SK-N-SH (cell line): Measurements from ENCODE around the gene TSPAN15. TPM values are rescaled to one million over a fixed set of nuclear protein-coding genes. Genes with fewer than 3 reads are reported as not detected.
A peak's percentile ranks its signal among the peaks of the same experiment; 100 is the strongest.

Source experiments
- CTCF ChIA-PET: fragments of 300-600, 350-600 bp; formaldehyde crosslinking; extraction: SDS; loops from one replicate; lab custom pipeline; 2021; lab: Yijun Ruan, JAX
- POLR2A ChIA-PET: fragments of 350-600 bp; sonication (Branson Sonifier 250); formaldehyde crosslinking; extraction: SDS; loops from one replicate; lab custom pipeline; 2020; ENCODE audit warnings: antibody characterized with exemption, inconsistent platforms; lab: Yijun Ruan, JAX
- DNase-seq: peaks from one replicate; pipeline ENCODE4 v3.0.0; 2012
- H2AFZ ChIP-seq: fragments of 200-600 bp; sonication (generic); 2 replicates; pipeline ENCODE4 v1.8.1; 2016; ENCODE audit warnings: antibody characterized with exemption, mild to moderate bottlenecking, low read depth
- H3F3A ChIP-seq: fragments of 200-600 bp; sonication (generic); replicated peaks from 2 replicates; pipeline ENCODE3; 2016; ENCODE audit warnings: antibody characterized with exemption, mild to moderate bottlenecking; ENCODE audit not compliant: insufficient read depth
- H3K27ac ChIP-seq, 2 experiments: fragments of 200-500 bp in 1 of 2; fragments of 200-600 bp in 1 of 2; sonication (Bioruptor generic) in 1 of 2; sonication (generic), shearing (Covaris generic) in 1 of 2; 2 replicates each; pipeline versions ENCODE4 v1.5.1 to v1.6.1; 2014 to 2016; ENCODE audit warnings: low read depth in 2 of 2, inconsistent platforms in 1 of 2, low read length in 1 of 2, mild to moderate bottlenecking in 1 of 2, mixed read lengths in 1 of 2
- H3K27me3 ChIP-seq: fragments of 200-600 bp; sonication (generic), shearing (Covaris generic); 2 replicates; pipeline ENCODE4 v1.6.1; 2016; ENCODE audit warnings: mixed run types; ENCODE audit not compliant: insufficient read depth
- H3K36me3 ChIP-seq, 2 experiments: fragments of 200-500 bp in 1 of 2; fragments of 200-600 bp in 1 of 2; sonication (Bioruptor generic) in 1 of 2; sonication (generic) in 1 of 2; replicated peaks in 1 of 2; 2 replicates each; pipeline versions ENCODE3 to v1.5.1; 2014 to 2016; ENCODE audit warnings: low read length in 1 of 2, mild to moderate bottlenecking in 1 of 2; ENCODE audit not compliant: insufficient read depth in 2 of 2, control insufficient read depth in 1 of 2
- H3K4me1 ChIP-seq, 2 experiments: fragments of 200-500 bp in 1 of 2; fragments of 200-600 bp in 1 of 2; sonication (Bioruptor generic) in 1 of 2; sonication (generic), shearing (Covaris generic) in 1 of 2; 2 replicates each; pipeline versions ENCODE4 v1.5.1 to v1.6.1; 2014 to 2016; ENCODE audit warnings: low read depth in 1 of 2, low read length in 1 of 2, mixed run types in 1 of 2; ENCODE audit not compliant: insufficient read depth in 2 of 2, control insufficient read depth in 1 of 2
- H3K4me2 ChIP-seq: fragments of 200-600 bp; sonication (generic), shearing (Covaris generic); 2 replicates; pipeline ENCODE4 v1.6.1; 2017; ENCODE audit warnings: mixed run types
- H3K4me3 ChIP-seq, 2 experiments: fragments of 200-500 bp in 1 of 2; fragments of 200-600 bp in 1 of 2; sonication (Bioruptor generic) in 1 of 2; sonication (generic), shearing (Covaris generic) in 1 of 2; 2 replicates each; pipeline versions ENCODE4 v1.5.1 to v1.8.1; 2014 to 2016; ENCODE audit warnings: low read depth in 2 of 2, inconsistent platforms in 1 of 2, low read length in 1 of 2, mild to moderate bottlenecking in 1 of 2, mixed read lengths in 1 of 2, moderate library complexity in 1 of 2
- H3K79me2 ChIP-seq: fragments of 200-600 bp; sonication (generic); 2 replicates; pipeline ENCODE4 v1.8.1; 2017; ENCODE audit warnings: mild to moderate bottlenecking; ENCODE audit not compliant: insufficient read depth
- H3K9ac ChIP-seq: fragments of 200-600 bp; sonication (generic); 2 replicates; pipeline ENCODE4 v1.6.1; 2017; ENCODE audit warnings: mixed run types
- H3K9me2 ChIP-seq: fragments of 200-600 bp; sonication (generic); 2 replicates; pipeline ENCODE4 v1.6.1; 2017; ENCODE audit warnings: mixed run types
- H3K9me3 ChIP-seq: fragments of 200-600 bp; sonication (generic); 2 replicates; pipeline ENCODE4 v1.6.1; 2017; ENCODE audit warnings: mixed run types, mild to moderate bottlenecking, moderate library complexity
- H4K20me1 ChIP-seq: fragments of 200-600 bp; sonication (generic); 2 replicates; pipeline ENCODE4 v1.6.1; 2017; ENCODE audit warnings: mild to moderate bottlenecking, mixed run types; ENCODE audit not compliant: insufficient read depth
- ELF1 ChIP-seq: IDR thresholded peaks from 2 replicates; pipeline ENCODE4 v1.4.0; 2012
- EZH2phosphoT487 ChIP-seq: fragments of 200-600 bp; sonication (generic); IDR thresholded peaks from 2 replicates; pipeline ENCODE4 v1.6.1; 2017; ENCODE audit warnings: low read depth, mixed run types, mild to moderate bottlenecking, antibody characterized with exemption, moderate library complexity, borderline replicate concordance
- FOXJ3 ChIP-seq: sonication (generic); formaldehyde crosslinking; IDR thresholded peaks from 2 replicates; pipeline ENCODE4 v1.5.1; 2020; ENCODE audit warnings: mild to moderate bottlenecking, missing genetic modification reagents
- GATA2 ChIP-seq: sonication (generic); formaldehyde crosslinking; IDR thresholded peaks from 2 replicates; pipeline ENCODE4 v1.5.0; 2020; ENCODE audit warnings: mild to moderate bottlenecking, missing genetic modification reagents
- JUND ChIP-seq: IDR thresholded peaks from 2 replicates; pipeline ENCODE4 v1.4.0; 2012
- MEF2A ChIP-seq: IDR thresholded peaks from 2 replicates; pipeline ENCODE4 v1.4.0; 2012; ENCODE audit warnings: low read depth, borderline replicate concordance
- NFIC ChIP-seq: IDR thresholded peaks from 2 replicates; pipeline ENCODE4 v1.4.0; 2012; ENCODE audit warnings: borderline replicate concordance
- POLR2AphosphoS5 ChIP-seq: IDR thresholded peaks from 2 replicates; pipeline ENCODE4 v1.6.1; 2012; ENCODE audit warnings: low read depth, low read length
- RAD21 ChIP-seq: IDR thresholded peaks from 2 replicates; pipeline ENCODE4 v1.6.1; 2012; ENCODE audit warnings: mild to moderate bottlenecking, low read length
- RXRA ChIP-seq: IDR thresholded peaks from 2 replicates; pipeline ENCODE4 v1.4.0; 2012; ENCODE audit warnings: low read depth, mild to moderate bottlenecking, borderline replicate concordance
- SMC3 ChIP-seq: IDR thresholded peaks from 2 replicates; pipeline ENCODE4 v1.6.1; 2012; ENCODE audit warnings: low read depth, low read length, improper control_type of control experiment
- TEAD4 ChIP-seq: IDR thresholded peaks from 2 replicates; pipeline ENCODE4 v1.4.0; 2012; ENCODE audit warnings: mild to moderate bottlenecking, borderline replicate concordance; ENCODE audit not compliant: insufficient read depth
- YY1 ChIP-seq: IDR thresholded peaks from 2 replicates; pipeline ENCODE4 v1.4.0; 2012; ENCODE audit warnings: low read depth, mild to moderate bottlenecking
- WGBS: methylation state at CpG from one replicate; pipeline ENCODE4 v1.1.6; 2017; ENCODE audit warnings: low lambda C conversion rate; 5-methylcytosine and 5-hydroxymethylcytosine counted together
- polyA plus RNA-seq, 3 experiments: library from polyadenylated mRNA; depleted of rRNA; stranded (reverse); fragments of >200 nt; gene quantifications; 2 replicates each; pipeline ENCODE4 v1.2.3, GENCODE V29; 2012
- TF ChIP-seq, protein P1 (sequence below): fragments of 150-350 bp; IDR thresholded peaks from 2 replicates; pipeline ENCODE4 v1.6.1; 2016; ENCODE audit warnings: mild to moderate bottlenecking, low read depth, low read length
- TF ChIP-seq, protein P2 (sequence below): fragments of 200-600 bp; sonication (generic); IDR thresholded peaks from 2 replicates; pipeline ENCODE4 v1.6.1; 2017; ENCODE audit warnings: antibody characterized with exemption, mild to moderate bottlenecking, moderate library complexity
- TF ChIP-seq, protein P3 (sequence below): IDR thresholded peaks from 2 replicates; pipeline ENCODE4; 2012

TSPAN15 gene
- polyA plus RNA-seq, 1 of the 3 experiments (the other 2 are of a cell fraction), result 8.5 TPM

DNA sequence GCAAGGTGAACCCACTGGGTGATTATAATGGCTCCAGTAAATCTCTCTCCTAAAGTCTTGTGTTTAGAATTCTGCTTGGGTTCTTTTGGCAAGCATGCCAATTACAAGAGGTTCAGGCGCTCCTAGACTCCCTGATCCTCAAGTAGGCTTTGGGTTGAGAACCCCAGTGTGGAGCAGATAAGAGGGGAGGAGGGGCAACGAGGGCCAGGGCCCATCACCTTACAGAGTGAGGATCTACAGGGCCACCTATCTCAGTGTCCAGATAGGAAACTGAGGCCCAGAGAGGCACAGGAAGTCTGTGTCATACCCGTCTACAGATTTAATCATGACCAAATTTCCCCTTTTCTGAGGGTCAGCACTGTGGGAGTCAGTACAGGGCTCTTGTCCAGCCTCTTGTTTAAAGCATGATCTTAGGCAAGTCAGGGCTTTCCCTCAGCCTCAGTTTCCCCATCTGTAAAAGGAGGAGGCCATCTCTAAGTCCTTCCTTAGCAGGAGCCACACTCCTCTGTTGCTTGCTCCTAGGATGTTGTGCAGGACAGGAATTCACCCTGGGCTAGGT is 39.0 kb upstream of the TSPAN15 start (continued):
- TF ChIP-seq, protein P1, sequence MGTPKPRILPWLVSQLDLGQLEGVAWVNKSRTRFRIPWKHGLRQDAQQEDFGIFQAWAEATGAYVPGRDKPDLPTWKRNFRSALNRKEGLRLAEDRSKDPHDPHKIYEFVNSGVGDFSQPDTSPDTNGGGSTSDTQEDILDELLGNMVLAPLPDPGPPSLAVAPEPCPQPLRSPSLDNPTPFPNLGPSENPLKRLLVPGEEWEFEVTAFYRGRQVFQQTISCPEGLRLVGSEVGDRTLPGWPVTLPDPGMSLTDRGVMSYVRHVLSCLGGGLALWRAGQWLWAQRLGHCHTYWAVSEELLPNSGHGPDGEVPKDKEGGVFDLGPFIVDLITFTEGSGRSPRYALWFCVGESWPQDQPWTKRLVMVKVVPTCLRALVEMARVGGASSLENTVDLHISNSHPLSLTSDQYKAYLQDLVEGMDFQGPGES, result no peak
- TF ChIP-seq POLR2AphosphoS5, result no peak
- no peak for TF ChIP-seq FOXJ3
- TF ChIP-seq, all 33 proteins: peak for 0

DNA sequence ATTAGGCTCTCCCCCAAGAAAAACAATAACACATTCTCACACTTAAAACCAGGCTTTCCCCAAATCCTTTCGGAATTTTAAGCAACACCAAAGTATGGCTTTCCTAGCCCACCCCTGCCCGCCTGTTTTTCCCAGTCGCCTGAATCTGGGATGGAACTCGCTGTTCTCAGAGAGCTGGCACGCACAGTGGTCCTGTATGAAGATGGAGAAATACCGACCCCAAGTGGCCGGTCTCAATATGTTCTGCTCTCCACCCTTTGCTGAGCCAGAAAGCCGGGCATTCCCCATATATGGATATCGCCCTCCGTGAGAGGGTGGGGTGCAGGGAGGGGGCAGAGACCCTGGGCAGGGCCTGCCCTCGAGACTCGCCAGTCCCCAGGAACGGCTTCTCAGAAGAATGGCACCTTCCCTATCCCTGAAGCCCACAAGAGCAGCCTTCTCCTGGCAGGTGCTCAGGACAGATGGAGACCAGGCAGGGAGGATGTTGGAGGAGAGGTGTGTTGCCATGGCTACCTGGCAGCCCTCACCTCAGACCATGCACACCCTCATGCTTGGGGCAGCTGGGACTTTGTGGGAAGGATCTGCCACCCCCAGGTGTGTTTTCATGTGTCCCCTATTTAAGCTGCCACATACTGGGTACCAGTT is 37.9 kb upstream of the TSPAN15 start:
- TF ChIP-seq FOXJ3 (no peak), YY1 (no peak), RXRA (no peak), ELF1 (no peak), MEF2A (no peak), GATA2 (no peak), RAD21 (peak; percentile 82), JUND (no peak), NFIC (no peak), EZH2phosphoT487 (no peak), TEAD4 (no peak), SMC3 (peak; percentile 49)
- TF ChIP-seq, protein P2, sequence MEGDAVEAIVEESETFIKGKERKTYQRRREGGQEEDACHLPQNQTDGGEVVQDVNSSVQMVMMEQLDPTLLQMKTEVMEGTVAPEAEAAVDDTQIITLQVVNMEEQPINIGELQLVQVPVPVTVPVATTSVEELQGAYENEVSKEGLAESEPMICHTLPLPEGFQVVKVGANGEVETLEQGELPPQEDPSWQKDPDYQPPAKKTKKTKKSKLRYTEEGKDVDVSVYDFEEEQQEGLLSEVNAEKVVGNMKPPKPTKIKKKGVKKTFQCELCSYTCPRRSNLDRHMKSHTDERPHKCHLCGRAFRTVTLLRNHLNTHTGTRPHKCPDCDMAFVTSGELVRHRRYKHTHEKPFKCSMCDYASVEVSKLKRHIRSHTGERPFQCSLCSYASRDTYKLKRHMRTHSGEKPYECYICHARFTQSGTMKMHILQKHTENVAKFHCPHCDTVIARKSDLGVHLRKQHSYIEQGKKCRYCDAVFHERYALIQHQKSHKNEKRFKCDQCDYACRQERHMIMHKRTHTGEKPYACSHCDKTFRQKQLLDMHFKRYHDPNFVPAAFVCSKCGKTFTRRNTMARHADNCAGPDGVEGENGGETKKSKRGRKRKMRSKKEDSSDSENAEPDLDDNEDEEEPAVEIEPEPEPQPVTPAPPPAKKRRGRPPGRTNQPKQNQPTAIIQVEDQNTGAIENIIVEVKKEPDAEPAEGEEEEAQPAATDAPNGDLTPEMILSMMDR, result peak; percentile 63
- TF ChIP-seq, protein P3, sequence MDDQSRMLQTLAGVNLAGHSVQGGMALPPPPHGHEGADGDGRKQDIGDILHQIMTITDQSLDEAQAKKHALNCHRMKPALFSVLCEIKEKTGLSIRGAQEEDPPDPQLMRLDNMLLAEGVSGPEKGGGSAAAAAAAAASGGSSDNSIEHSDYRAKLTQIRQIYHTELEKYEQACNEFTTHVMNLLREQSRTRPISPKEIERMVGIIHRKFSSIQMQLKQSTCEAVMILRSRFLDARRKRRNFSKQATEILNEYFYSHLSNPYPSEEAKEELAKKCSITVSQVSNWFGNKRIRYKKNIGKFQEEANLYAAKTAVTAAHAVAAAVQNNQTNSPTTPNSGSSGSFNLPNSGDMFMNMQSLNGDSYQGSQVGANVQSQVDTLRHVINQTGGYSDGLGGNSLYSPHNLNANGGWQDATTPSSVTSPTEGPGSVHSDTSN, result no peak
- TF ChIP-seq, protein P1, result no peak
- ChIA-PET POLR2A (no interaction called here), CTCF (interaction anchor here (0.7 to 3.2 kb wide), 17 partner anchors 9 to 429 kb away, joined by 3 to 22 read pairs (median 4); no protein-coding TSS in a partner anchor)
- Histone ChIP-seq H3K9ac (no peak overlapping the region), H3K27me3 (no peaks in the 10 kb centered on the region), H3K79me2 (no peaks in the 10 kb centered on the region), H3K9me2 (no peaks in the 10 kb centered on the region), H4K20me1 (no peaks in the 10 kb centered on the region), H2AFZ (no peak overlapping the region), H3K4me2 (no peak overlapping the region), H3K36me3 (no peaks in the 10 kb centered on the region), H3K9me3 (no peaks in the 10 kb centered on the region), H3K4me1 (peaks cover 0 to 9% of the 10 kb centered on the region in 2 experiments; a peak in 1 of 4 replicates), H3K27ac (no peak overlapping the region), H3F3A (peaks cover 6% of the 10 kb centered on the region), H3K4me3 (no peak overlapping the region)
- DNase-seq, result peak; percentile 84
- 41% methylated on average over 12 of the region's 13 CpGs for WGBS
